HG03064 (cell line): ENCODE measurements around the gene DNMT3B.

Experiments
- ATAC-seq: cut with Tn5 transposase; IDR thresholded peaks from one replicate; pipeline ENCODE4 v1.9.1; 2021; ENCODE audit warnings: low read depth; ENCODE audit not compliant: unreplicated experiment

The DNMT3B gene

DNA sequence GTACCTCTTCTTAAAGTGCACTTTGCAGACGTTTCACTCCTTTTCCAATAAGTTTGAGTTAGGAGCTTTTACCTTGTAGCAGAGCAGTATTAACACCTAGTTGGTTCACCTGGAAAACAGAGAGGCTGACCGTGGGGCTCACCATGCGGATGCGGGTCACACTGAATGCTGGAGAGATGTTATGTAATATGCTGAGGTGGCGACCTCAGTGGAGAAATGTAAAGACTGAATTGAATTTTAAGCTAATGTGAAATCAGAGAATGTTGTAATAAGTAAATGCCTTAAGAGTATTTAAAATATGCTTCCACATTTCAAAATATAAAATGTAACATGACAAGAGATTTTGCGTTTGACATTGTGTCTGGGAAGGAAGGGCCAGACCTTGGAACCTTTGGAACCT is 86.7 kb downstream of the DNMT3B start:
- ATAC-seq: no peak

DNA sequence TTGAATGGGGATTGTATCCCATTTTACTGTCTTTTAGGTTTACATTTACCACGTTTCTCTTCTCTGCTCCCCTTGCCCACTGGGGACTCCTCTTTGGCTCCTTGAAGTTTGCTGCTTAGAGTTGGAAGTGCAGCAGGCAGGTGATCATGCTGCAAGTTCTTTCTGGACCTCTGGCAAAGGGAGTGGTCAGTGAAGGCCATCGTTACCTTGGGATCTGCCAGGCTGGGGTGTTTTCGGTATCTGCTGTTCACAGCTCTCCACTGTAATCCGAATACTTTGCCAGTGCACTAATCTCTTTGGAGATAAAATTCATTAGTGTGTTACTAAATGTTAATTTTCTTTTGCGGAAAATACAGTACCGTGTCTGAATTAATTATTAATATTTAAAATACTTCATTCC is 87.4 kb downstream of the DNMT3B start:
- ATAC-seq: no peak

DNA sequence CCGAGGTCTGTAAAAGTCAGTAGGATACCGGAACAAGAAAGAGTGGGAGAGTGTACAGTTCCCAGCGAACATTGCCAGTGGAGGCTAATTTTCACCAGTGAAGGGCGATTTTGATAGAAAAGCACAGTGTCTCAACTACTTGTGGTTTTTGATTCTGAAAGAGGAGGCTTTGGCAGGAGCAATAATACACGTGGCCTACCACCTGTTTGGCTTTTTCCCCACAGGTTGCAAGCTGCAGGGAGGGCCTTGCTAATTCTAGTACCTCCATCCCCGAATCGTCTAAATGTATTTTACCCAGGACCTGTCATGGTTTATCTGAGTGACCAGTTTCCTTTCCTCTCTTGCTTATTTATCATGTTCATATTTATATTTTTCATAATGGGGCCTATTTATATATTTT is 93.2 kb downstream of the DNMT3B start:
- no peak for ATAC-seq

DNA sequence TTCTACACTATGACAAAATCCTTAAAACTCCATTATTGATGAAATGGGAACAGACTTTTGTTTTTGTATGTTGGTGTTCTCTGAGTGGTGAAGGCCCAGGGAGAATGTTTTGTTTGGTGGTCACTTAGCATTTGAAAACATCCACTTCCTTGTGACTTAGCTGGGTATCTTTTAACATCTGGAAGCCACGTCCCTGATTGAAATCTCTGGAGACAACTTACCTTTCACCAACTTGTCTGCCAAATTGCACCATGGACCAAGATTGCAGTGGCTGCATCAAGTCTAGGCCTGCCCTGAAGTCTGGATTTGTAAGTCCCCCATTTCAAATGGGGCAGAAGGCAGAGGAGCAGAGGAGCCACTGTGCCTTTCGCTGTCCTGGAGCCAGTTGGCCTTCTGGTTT is 96.0 kb downstream of the DNMT3B start:
- ATAC-seq: no peak
